GM23248 (cell line): ENCODE results near the gene LGALS3BP. TPM values are rescaled to one million over a fixed set of nuclear protein-coding genes. Genes with fewer than 3 reads are reported as not detected.

Experiments used
- DNase-seq: peaks from one replicate; pipeline ENCODE4 v3.0.0-alpha.2; 2015
- H2AFZ ChIP-seq: fragments of 200-600 bp; sonication (generic); 2 replicates; pipeline ENCODE4 v1.6.1; 2016; ENCODE audit warnings: antibody characterized with exemption
- H3F3A ChIP-seq: fragments of 200-600 bp; sonication (generic); 2 replicates; pipeline ENCODE4 v1.6.1; 2016; ENCODE audit warnings: mild to moderate bottlenecking, antibody characterized with exemption, mixed run types; ENCODE audit not compliant: insufficient read depth
- H3K27ac ChIP-seq: fragments of 200-600 bp; sonication (generic); 2 replicates; pipeline ENCODE4 v1.5.1; 2016; ENCODE audit warnings: mild to moderate bottlenecking
- H3K27me3 ChIP-seq: fragments of 200-600 bp; sonication (generic); replicated peaks from 2 replicates; pipeline ENCODE4 v1.6.1; 2016; ENCODE audit warnings: mild to moderate bottlenecking; ENCODE audit not compliant: insufficient read depth
- H3K36me3 ChIP-seq: fragments of 200-600 bp; sonication (generic); 2 replicates; pipeline ENCODE4 v1.6.1; 2016; ENCODE audit warnings: low read depth, mild to moderate bottlenecking
- H3K4me1 ChIP-seq: fragments of 200-600 bp; sonication (generic); 2 replicates; pipeline ENCODE4 v1.6.1; 2016; ENCODE audit warnings: mild to moderate bottlenecking; ENCODE audit not compliant: insufficient read depth
- H3K4me2 ChIP-seq: fragments of 200-600 bp; sonication (generic); one replicate; pipeline ENCODE4 v1.6.1; 2016; ENCODE audit warnings: mild to moderate bottlenecking; ENCODE audit not compliant: unreplicated experiment
- H3K4me3 ChIP-seq: fragments of 200-600 bp; sonication (generic); 2 replicates; pipeline ENCODE4 v1.5.1; 2016; ENCODE audit warnings: mild to moderate bottlenecking
- H3K79me2 ChIP-seq: fragments of 200-600 bp; sonication (generic); 2 replicates; pipeline ENCODE4 v1.6.1; 2016; ENCODE audit warnings: mild to moderate bottlenecking; ENCODE audit not compliant: insufficient read depth
- H3K9ac ChIP-seq: fragments of 200-600 bp; sonication (generic); 2 replicates; pipeline ENCODE4 v1.6.1; 2016; ENCODE audit warnings: mild to moderate bottlenecking
- H3K9me2 ChIP-seq: fragments of 200-600 bp; sonication (generic); 2 replicates; pipeline ENCODE4 v1.6.1; 2016; ENCODE audit warnings: mixed run types, mild to moderate bottlenecking, moderate library complexity; ENCODE audit not compliant: insufficient read depth
- H3K9me3 ChIP-seq: fragments of 200-600 bp; sonication (generic); one replicate; pipeline ENCODE4 v1.6.1; 2017; ENCODE audit warnings: low read depth
- H4K20me1 ChIP-seq: fragments of 200-600 bp; sonication (generic); 2 replicates; pipeline ENCODE4 v1.6.0; 2016; ENCODE audit not compliant: insufficient read depth
- EZH2 ChIP-seq: fragments of 200-600 bp; sonication (generic); IDR thresholded peaks from 2 replicates; pipeline ENCODE4 v1.6.1; 2018; ENCODE audit warnings: antibody characterized with exemption, mild to moderate bottlenecking; ENCODE audit not compliant: insufficient read depth, poor library complexity, severe bottlenecking
- EZH2phosphoT487 ChIP-seq: fragments of 200-600 bp; sonication (generic); IDR thresholded peaks from 2 replicates; pipeline ENCODE4 v1.6.1; 2018; ENCODE audit warnings: antibody characterized with exemption, moderate library complexity, mild to moderate bottlenecking, low read depth; ENCODE audit not compliant: insufficient read depth
- WGBS, 2 experiments: methylation state at CpG; one replicate each; pipeline ENCODE4 v1.1.6; 2015 to 2017; ENCODE audit warnings: low lambda C conversion rate in 2 of 2, low coverage in 1 of 2; ENCODE audit errors: missing lambda C conversion rate in 2 of 2; 5-methylcytosine and 5-hydroxymethylcytosine counted together
- in situ Hi-C: fragments of 300-500 bp; cut with MboI; formaldehyde crosslinking; loops from 2 replicates; pipeline ENCODE4 v1.15.0; 2020
- polyA plus RNA-seq: library from polyadenylated mRNA; unstranded; fragments of >200 nt; fragmentation: Nextera tagmentation; extraction: Ambion mirVana; gene quantifications from 2 replicates; pipeline ENCODE4 v1.2.1, GENCODE V29; 2016
- total RNA-seq: library from RNA; depleted of rRNA; stranded (reverse); fragments of >200 nt; shearing (Covaris generic); gene quantifications from 2 replicates; pipeline ENCODE4 v1.2.3, GENCODE V29; 2014

Gene LGALS3BP
- total and polyA plus RNA-seq, 2 experiments from 2014 or later = 8.6 to 8.8 TPM

DNA sequence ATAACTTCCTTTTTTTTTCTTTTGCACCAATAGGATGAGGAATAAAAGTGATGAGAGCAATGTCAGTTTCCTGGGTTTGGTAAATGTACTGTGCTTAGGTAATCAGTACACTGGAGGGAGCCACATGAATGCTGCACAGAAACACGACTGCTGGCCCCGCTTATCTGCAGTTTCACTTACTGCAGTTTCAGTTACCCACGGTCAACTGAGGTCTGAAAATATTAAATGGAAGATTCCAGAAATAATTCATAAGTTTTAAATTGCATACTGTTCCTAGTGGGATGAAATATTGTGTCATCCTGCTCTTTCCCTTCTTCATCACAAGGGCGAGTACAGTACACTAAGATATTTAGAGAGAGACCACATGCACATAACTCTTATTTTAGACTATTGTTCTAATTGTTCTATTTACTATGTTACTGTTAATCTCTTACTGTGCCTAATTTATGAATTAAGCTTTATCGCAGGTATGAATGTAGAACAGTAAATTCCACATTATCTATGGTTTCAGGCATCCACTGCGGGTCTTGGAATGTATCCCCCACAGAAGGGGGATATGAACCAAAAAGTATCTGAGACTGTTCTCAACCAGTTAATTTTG, 6.4 kb upstream of the LGALS3BP start:
- H3K4me1 ChIP-seq = peaks cover 14% of the 10 kb centered on the region; the same call in 1 of the 2 replicates
- in situ Hi-C loops = no loop called here
- no peaks in the 10 kb centered on the region for H3K9me3 ChIP-seq
- H3K4me3 ChIP-seq = peak overlapping the region; percentile 70
- H3K9me2 ChIP-seq = no peaks in the 10 kb centered on the region
- 14 to 16% methylated on average over 6 of the region's 6 CpGs for WGBS, 2 experiments
- peak overlapping the region; percentile 76 for H3K4me2 ChIP-seq
- TF ChIP-seq EZH2phosphoT487 (no peak), EZH2 (no peak)
- H3K27ac ChIP-seq = peak overlapping the region; percentile 37
- peak overlapping the region; percentile 41 for H3K9ac ChIP-seq
- H4K20me1 ChIP-seq = no peaks in the 10 kb centered on the region
- peaks cover 5% of the 10 kb centered on the region; the same call in 1 of the 2 replicates for H3F3A ChIP-seq
- H3K27me3 ChIP-seq = no peaks in the 10 kb centered on the region
- peak overlapping the region; percentile 78 for H2AFZ ChIP-seq
- no peaks in the 10 kb centered on the region for H3K79me2 ChIP-seq
- H3K36me3 ChIP-seq = no peaks in the 10 kb centered on the region
- peak; percentile 58 for DNase-seq

DNA sequence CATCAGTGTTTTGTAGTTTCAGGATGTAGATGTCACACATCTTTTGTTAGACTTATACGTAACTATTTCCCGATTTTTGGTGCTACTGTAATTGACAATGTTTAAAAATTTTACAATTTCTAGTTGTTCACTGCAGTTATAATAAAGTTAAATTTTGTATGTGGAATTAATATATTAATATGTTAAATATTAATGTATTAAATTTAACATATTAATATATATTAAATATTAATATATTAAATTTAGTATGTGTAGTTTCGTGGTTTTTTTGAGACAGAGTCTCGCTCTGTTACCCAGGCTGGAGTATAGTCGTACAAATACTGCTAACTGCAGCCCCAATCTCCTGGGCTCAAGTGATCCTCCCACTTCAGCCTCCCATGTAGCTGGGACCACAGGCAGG, 5.7 kb upstream of the LGALS3BP start:
- WGBS, 2 experiments = 80 to 82% methylated on average over 5 of the region's 5 CpGs
- Histone ChIP-seq H2AFZ (no peak overlapping the region), H3K36me3 (no peaks in the 10 kb centered on the region), H3K4me3 (no peak overlapping the region), H3K4me1 (peaks cover 14% of the 10 kb centered on the region; the same call in 1 of the 2 replicates), H3K27me3 (no peaks in the 10 kb centered on the region), H3K9me2 (no peaks in the 10 kb centered on the region), H3K4me2 (no peak overlapping the region), H3K9me3 (no peaks in the 10 kb centered on the region), H3K27ac (no peak overlapping the region), H4K20me1 (no peaks in the 10 kb centered on the region), H3F3A (peaks cover 5% of the 10 kb centered on the region; the same call in 1 of the 2 replicates), H3K9ac (no peak overlapping the region), H3K79me2 (no peaks in the 10 kb centered on the region)
- no peak for DNase-seq
- in situ Hi-C loops = no loop called here
- TF ChIP-seq EZH2phosphoT487 (no peak), EZH2 (no peak)

DNA sequence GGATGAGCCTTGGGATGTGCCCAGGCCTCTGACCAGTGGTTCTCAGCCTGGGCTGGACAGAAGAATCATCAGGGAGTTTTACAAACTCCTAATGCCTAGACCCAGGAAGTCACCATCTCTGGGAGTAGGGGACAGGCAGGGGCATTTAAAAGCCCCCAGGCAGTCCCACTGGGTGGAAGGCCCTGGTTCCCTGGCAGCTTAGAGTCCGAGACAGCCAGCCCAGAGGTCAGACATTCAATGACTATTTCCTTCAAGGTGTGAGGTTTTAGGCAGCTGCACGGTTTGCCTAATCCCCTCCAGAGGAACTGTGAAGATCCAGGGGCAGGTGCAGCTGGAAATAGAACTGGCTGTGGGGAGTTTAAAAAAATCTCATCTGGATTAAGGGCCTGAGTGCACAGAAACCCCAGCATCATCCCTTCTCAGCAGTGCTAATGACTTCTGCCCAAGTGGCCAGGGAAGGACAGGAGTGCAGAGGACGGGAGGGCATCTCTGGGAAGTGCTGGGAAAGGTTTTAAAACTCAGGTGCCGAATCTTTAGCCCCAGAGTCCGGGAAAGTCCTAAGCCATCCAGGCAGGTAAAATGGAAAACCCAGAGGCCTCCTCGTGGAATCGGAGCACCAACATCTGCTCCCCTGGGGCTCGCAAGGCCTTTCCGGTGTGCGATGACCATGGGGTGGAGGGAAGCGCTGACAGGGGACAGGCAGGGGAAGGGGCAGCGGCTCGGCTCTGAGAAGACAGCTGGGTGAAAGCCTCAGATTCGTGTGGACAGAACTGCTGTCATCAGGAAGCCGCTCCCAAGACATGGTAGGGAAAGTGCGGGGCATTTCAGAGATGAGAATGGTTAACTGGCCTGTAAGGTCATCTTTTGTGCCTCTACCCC, 1.5 kb upstream of the LGALS3BP start:
- no peak for DNase-seq
- no peaks in the 10 kb centered on the region for H4K20me1 ChIP-seq
- H3K4me2 ChIP-seq = no peak overlapping the region
- WGBS, 2 experiments = 75 to 80% methylated on average over 16 of the region's 16 CpGs
- H3K4me3 ChIP-seq = no peak overlapping the region
- no peaks in the 10 kb centered on the region for H3K9me3 ChIP-seq
- no peak for TF ChIP-seq EZH2
- no peak for TF ChIP-seq EZH2phosphoT487
- H3K27me3 ChIP-seq = no peaks in the 10 kb centered on the region
- H3F3A ChIP-seq = 0 out of 2 replicates have a peak, but pooled peaks cover under 1% of the 10 kb centered on the region
- no peak overlapping the region for H3K9ac ChIP-seq
- H2AFZ ChIP-seq = no peak overlapping the region
- H3K36me3 ChIP-seq = no peaks in the 10 kb centered on the region
- peaks cover 3% of the 10 kb centered on the region; the same call in 1 of the 2 replicates for H3K4me1 ChIP-seq
- no peaks in the 10 kb centered on the region for H3K9me2 ChIP-seq
- in situ Hi-C loops = no loop called here
- no peak overlapping the region for H3K27ac ChIP-seq
- H3K79me2 ChIP-seq = no peaks in the 10 kb centered on the region

DNA sequence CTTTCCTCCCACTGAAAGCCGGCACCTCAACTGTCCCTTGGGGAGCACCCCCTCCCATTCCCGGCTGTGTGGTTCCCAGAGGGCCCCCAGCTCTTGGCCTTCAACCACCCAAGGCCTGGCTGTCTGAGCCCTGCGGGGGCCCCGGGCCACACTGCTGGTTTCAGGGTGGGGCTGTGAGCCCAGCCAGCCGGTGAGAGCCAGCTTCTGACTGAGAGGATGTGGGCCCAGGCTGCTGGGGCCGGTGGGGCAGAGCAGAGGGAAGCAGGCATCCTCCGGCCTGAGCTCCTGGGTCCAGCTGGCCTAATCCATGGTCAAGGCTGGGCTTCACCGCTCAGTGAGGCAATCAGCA, 875 bp upstream of the LGALS3BP start:
- Histone ChIP-seq H3K27ac (no peak overlapping the region), H3K36me3 (no peaks in the 10 kb centered on the region), H2AFZ (no peak overlapping the region), H3K9ac (no peak overlapping the region), H3K4me2 (no peak overlapping the region), H3K27me3 (no peaks in the 10 kb centered on the region), H3K9me2 (no peaks in the 10 kb centered on the region), H4K20me1 (no peaks in the 10 kb centered on the region), H3K4me1 (peaks cover 7% of the 10 kb centered on the region; the same call in 1 of the 2 replicates), H3F3A (0 out of 2 replicates have a peak, but pooled peaks cover 7% of the 10 kb centered on the region), H3K9me3 (no peaks in the 10 kb centered on the region), H3K79me2 (no peaks in the 10 kb centered on the region), H3K4me3 (no peak overlapping the region)
- in situ Hi-C loops = no loop called here
- TF ChIP-seq EZH2 (no peak), EZH2phosphoT487 (no peak)
- WGBS, 2 experiments = 78 to 87% methylated on average over 8 of the region's 8 CpGs
- no peak for DNase-seq
